Gastroesophageal sphincter (tissue), 3 donors: ENCODE results near the gene IL1RAPL2.

Experiments used
- EP300 ChIP-seq: sonication (generic); formaldehyde crosslinking; IDR thresholded peaks from one replicate; pipeline ENCODE4 v1.6.1; 2017; ENCODE audit warnings: antibody characterized with exemption, mild to moderate bottlenecking
- POLR2A ChIP-seq, 2 donors: fragments of 450-650 bp; IDR thresholded peaks; one replicate each; pipeline ENCODE4 v1.6.1; 2017; ENCODE audit warnings: antibody characterized with exemption in 2 of 2, mild to moderate bottlenecking in 2 of 2, moderate library complexity in 1 of 2
- POLR2AphosphoS5 ChIP-seq: sonication (generic); formaldehyde crosslinking; IDR thresholded peaks from one replicate; pipeline ENCODE4 v1.6.1; 2017; ENCODE audit warnings: antibody characterized with exemption
- TF ChIP-seq, protein P1 (sequence below), 4 experiments: fragments of 200-600 bp in 2 of 4; fragments of 450-650 bp in 2 of 4; sonication (generic) in 1 of 4; IDR thresholded peaks; one replicate each; pipeline ENCODE4 v1.5.1; 2017 to 2019; ENCODE audit warnings: antibody characterized with exemption in 4 of 4, mild to moderate bottlenecking in 2 of 4, moderate library complexity in 2 of 4

DNA sequence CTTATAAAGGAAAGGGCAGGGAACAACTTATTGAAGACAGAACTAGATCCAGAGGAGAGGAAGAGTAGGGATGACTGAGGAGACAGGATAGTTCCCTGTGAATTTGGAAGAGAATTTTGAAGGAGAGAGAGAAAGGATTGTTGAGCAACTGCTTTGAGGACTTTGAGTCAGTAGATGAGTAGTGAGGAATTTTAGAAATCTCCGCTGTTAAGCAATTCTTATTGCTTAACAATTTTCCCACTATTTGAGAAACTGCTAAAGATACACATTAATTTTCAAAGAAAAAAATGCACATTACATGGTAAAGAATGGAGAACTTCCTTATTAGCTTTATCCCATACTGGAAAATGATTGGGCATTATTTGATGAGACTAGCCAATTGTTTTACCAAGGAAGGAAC lies 1140.0 kb downstream of the IL1RAPL2 start:
- TF ChIP-seq, protein P1, sequence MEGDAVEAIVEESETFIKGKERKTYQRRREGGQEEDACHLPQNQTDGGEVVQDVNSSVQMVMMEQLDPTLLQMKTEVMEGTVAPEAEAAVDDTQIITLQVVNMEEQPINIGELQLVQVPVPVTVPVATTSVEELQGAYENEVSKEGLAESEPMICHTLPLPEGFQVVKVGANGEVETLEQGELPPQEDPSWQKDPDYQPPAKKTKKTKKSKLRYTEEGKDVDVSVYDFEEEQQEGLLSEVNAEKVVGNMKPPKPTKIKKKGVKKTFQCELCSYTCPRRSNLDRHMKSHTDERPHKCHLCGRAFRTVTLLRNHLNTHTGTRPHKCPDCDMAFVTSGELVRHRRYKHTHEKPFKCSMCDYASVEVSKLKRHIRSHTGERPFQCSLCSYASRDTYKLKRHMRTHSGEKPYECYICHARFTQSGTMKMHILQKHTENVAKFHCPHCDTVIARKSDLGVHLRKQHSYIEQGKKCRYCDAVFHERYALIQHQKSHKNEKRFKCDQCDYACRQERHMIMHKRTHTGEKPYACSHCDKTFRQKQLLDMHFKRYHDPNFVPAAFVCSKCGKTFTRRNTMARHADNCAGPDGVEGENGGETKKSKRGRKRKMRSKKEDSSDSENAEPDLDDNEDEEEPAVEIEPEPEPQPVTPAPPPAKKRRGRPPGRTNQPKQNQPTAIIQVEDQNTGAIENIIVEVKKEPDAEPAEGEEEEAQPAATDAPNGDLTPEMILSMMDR (IDR thresholded peaks at IDR 0.05), result no peak
- no peak for TF ChIP-seq EP300
- no peak for TF ChIP-seq POLR2AphosphoS5
- no peak for TF ChIP-seq POLR2A (IDR thresholded peaks at IDR 0.05)
